GM19099 (cell line): Measurements from ENCODE around the gene ZNF599.

Experiments
- POLR2A ChIP-seq: IDR thresholded peaks from 3 replicates; pipeline ENCODE4 v1.6.1; 2011; ENCODE audit warnings: low read depth; ENCODE audit not compliant: insufficient read length; ENCODE audit errors: extremely low read depth

Gene ZNF599

GRCh38 chr19:34773555-34773864 is 495 bp upstream of the ZNF599 start:
- no peak for TF ChIP-seq POLR2A

- no peak for TF ChIP-seq POLR2A
Observed at GRCh38 chr19:34767951-34768350, 5.1 kb downstream of the ZNF599 start.

- TF ChIP-seq POLR2A = no peak
Observed at GRCh38 chr19:34766386-34766785, 6.6 kb downstream of the ZNF599 start.

GRCh38 chr19:34759218-34759917 is 13.6 kb downstream of the ZNF599 start:
- TF ChIP-seq POLR2A = no peak

DNA sequence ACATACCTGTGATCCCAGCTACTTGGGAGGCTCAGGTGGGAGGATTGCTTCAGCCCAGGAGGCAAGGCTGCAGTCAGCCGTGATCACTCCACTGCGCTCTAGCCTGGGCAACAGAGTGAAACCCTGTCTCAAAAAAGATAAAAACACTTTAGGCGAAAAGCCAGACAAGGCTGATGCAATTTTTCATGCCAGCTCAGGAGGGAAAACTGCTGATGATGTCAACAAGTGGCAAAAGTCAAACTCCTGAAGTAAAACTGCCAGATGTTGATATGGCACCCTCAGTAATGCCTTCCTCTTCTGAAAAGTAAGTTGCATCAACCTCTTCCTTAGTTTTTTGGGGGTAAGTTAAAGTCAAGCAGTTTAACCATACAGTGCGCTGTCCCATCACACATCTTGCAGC is 15.6 kb downstream of the ZNF599 start:
- no peak for TF ChIP-seq POLR2A

- no peak for TF ChIP-seq POLR2A
Observed at GRCh38 chr19:34744896-34745690, 27.9 kb downstream of the ZNF599 start.

DNA sequence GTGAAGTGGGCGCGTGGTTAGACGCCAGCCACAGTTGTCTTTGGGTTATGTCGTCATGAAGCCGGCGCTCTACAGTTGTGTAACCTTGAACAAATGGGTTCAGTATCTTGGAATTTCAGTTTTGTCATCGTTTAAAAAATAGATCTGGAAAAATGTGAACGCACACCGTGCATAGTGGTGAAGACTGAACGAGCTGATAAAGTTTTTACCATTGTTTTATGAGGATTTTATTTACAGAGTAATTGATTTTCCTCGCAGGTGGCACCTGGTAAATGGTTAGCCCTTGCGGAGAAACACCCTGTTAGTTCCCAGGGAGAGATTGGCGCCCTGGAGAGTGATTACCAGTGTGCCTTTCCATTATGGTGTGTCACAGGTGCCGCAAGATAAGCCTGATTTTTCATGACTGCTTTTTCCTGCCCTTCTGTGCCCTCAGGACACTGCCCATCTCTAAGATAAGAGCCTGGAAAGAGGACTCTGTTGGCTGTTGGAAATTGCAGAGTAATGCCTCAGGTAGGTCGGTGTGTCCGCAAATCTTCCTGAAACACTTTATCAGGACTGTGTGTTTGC is 38.4 kb downstream of the ZNF599 start:
- TF ChIP-seq POLR2A = no peak

DNA sequence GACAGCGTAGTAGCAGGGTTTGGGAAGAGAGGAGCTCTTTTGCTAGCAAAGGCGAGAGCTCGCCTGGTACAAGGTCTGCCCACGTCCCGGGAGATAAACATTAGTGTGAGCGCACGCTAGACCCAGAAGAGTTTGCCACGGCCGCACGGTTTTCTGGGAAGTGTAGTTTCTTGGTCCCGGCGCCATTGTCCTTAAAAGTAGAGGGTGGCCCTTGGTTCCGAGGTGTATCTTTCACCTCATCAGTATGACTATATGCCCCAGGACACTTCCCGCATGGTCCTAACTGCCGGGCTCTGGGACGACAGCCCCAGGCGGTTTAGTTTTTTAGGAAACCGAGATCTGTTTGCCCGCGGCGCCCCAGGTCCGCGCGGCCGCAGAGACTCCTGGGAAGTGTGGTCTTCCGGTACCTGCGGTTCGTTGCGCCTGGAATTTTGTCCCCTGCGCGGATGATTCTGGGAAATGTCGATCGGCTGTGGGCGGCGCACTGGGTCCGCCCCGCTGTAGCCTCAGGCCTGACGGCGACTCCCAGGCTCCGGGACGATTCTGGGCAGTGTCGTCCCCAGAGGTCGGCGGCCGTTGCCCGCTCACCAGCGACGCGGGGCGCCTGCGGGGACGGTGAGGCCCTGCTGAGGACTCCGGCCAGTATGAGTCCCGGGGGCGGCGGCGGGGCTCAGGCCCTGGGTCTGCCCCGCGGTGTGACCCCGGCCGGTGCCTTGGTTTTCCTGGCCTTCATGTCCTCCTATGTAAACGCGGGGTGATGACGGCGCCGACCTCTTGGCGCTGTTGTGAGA is 39.1 kb downstream of the ZNF599 start, which contains the start of gene ZNF181:
Gene ZNF181, plus strand, starts transcription at position 498 of the 791 bp plus-strand sequence. CDS start 795 bp downstream, outside the sequence.
- peak; percentile 55 for TF ChIP-seq POLR2A

DNA sequence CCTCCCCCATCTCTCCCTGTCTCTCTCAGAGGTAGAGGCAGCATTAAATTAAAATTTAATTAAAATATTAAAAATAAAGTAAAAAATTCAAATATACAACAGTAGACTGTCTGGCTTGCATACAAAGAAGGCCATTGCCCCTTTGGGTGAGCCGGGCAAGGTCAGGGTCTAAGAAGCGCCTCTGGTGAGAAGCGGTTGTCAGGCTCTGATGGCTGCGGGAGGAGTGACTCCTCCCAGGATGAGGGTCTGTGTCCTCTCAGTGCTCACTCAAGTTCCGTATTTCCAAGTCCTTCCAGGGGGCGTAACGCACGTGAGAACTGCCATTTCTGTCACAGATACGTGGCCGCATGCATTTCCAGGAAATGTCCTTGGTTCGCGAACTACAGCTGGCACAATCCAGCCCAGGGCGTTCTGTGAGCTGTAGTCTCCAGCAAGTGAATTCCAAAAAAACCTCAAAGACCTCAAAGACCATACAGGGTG is 39.7 kb downstream of the ZNF599 start:
- no peak for TF ChIP-seq POLR2A

- TF ChIP-seq POLR2A = no peak
Observed at GRCh38 chr19:34732612-34733211, 40.3 kb downstream of the ZNF599 start.

DNA sequence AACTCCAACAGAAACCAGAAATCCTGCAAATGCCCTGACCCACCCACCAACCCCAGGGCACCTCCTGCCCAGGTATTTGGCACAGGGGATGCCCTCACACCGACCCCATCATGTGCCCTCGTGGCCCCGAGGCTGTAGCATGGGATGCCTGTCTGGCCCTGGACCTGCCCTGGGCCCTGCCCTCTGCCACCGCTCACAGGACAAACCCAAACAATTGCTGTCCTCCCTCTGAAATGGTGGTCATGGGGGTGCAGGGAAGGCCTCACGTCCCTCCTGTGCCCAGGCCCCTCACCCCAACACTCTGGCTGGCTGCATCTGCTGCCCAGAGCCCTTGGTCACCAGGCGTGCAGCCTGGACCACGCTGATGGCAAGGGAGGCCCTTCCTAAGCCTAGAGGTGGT is 41.1 kb downstream of the ZNF599 start:
- no peak for TF ChIP-seq POLR2A

- TF ChIP-seq POLR2A = no peak
Observed at GRCh38 chr19:34731019-34731829, 41.8 kb downstream of the ZNF599 start.

DNA sequence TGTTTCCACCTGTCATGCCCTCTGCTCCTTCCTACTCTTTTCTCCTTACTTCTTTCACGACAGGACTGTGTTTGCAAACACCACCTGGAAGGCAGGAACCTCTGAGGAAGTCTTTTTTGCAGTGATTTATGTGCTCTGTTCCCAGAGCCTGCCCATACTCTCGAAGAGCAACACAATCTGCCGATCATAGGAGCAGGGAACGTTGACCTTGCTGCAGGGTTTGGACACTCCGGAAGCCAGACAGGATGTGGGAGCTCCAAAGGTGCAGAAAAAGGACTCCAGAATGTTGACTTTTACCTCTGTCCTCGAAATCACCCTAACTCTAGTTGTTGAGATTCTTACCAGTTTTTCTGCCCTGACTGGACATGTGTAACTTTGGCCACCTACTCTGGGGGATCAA is 47.6 kb downstream of the ZNF599 start:
- no peak for TF ChIP-seq POLR2A

DNA sequence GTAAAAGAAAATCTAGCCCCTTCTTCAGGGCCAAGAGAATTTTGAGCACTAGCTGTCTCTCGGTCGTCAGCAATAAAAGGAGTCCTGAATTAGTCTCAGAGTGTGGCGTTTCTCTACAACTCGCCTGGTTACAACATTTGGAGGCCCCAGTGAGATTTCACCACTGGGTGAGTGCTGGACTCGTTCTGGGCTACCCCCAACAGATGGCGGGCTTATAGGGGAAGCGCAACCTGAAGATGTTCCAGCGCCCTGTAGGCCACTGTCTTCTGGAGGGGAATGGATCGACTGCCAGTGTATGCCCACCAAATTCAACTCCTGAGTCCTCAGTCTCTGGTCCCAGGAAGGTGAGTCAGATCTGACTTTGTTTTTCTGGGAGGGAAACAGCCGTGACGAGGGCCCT is 50.7 kb downstream of the ZNF599 start:
- TF ChIP-seq POLR2A = no peak
